Fibroblast of pulmonary artery (primary cell): ENCODE measurements around the gene RARS2.

Experiments
- DNase-seq: peaks from one replicate; pipeline ENCODE4 v3.0.0-alpha.2; 2010; ENCODE audit warnings: low read depth
- H3K4me3 ChIP-seq: replicated peaks from 2 replicates; pipeline ENCODE4 v1.5.1; 2011; ENCODE audit warnings: low read depth, mild to moderate bottlenecking, control low read depth, low read length, moderate library complexity
- CTCF ChIP-seq: IDR thresholded peaks from 2 replicates; pipeline ENCODE4 v1.5.1; 2011; ENCODE audit warnings: mild to moderate bottlenecking, control low read depth, low read length, inconsistent platforms; ENCODE audit errors: missing control alignments

RARS2 gene

GRCh38 chr6:87575423-87575822, 14.4 kb downstream of the RARS2 start:
- no peak overlapping the region for H3K4me3 ChIP-seq
- no peak for TF ChIP-seq CTCF
- no peak for DNase-seq

GRCh38 chr6:87574237-87574804, 15.5 kb downstream of the RARS2 start:
- no peak for DNase-seq
- H3K4me3 ChIP-seq = no peak overlapping the region
- TF ChIP-seq CTCF = no peak

- no peak for DNase-seq
- H3K4me3 ChIP-seq = no peak overlapping the region
- TF ChIP-seq CTCF = no peak
Observed at GRCh38 chr6:87573307-87574024, 16.3 kb downstream of the RARS2 start.

DNA sequence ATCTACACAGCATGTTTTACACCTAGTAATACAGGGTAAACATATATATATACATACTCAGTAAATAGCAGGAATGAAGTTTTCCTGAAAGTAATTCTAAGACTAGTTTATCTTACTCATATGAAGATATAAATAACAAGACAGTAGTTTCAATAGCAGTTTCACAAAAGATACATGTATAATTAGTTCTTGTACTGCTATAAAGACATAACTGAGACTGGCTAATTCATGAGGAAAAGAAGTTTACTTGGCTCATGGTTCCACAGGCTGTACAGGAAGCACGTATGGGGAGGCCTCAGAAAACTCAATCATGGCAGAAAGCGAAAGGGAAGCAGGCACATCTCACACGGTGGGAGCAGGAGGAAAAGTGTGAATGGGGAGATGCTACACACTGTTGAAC, 16.9 kb downstream of the RARS2 start:
- no peak for DNase-seq

DNA sequence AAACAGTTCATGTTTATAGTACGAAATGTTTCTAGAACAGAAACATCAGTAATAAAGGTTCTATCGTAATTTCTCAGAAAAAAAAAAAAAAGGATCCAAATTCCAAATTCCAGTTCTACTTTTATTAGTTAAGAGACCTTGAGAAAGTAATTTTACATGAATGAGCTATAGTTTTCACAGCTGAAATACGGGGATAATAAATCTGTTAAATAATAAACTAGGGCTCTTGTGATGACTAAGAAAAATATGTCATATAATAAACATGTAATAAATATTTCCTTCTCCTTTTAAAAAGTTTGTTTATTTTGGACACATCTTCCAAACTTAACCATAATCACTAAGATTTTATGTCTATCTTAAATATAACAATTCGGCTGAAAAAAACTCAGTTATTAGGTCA, 17.8 kb downstream of the RARS2 start:
- DNase-seq = no peak
- no peak for TF ChIP-seq CTCF
- no peak overlapping the region for H3K4me3 ChIP-seq

More for the DNA sequence above, 16.9 kb downstream of the RARS2 start:
- no peak overlapping the region for H3K4me3 ChIP-seq
- TF ChIP-seq CTCF = no peak

DNA sequence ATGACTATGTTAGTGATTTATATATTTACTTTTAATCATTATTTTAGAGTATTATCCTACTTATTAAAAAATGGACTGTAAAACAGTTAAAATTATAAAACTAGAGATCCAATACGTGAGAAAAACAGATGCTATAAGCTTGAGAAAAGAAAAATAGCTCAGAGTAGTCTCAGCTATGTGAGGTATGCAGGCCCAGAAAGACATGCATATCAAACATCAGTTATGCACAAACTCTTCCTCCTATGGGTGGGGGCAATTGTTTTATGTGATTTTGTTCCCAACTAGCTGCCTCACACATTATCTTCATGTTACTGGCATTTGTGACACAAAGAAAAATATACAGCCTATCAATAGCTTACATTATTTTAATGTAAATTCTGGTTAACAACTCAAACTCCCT, 28.8 kb downstream of the RARS2 start:
- H3K4me3 ChIP-seq = no peak overlapping the region
- no peak for DNase-seq
- no peak for TF ChIP-seq CTCF

DNA sequence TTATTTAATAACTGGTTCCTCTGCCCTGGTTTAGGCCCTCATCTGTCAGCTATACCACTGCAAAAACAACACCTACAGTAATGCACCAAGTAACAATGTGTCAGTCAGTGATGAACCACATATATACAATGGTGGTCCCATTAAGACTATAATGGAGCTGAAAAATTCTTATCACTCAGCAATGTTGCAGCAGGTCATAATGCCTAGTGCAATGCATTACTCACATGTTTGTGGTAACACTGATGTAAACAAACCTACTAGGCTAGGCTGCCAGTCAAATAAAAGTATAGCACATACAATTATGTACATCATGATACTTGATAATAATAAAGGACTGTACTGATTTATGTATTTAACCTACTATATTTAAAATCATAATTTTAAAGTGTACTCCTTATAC, 31.3 kb downstream of the RARS2 start:
- TF ChIP-seq CTCF = no peak
- H3K4me3 ChIP-seq = no peak overlapping the region
- DNase-seq = no peak
